ENCODE data around the gene PRRT1B.

DNA sequence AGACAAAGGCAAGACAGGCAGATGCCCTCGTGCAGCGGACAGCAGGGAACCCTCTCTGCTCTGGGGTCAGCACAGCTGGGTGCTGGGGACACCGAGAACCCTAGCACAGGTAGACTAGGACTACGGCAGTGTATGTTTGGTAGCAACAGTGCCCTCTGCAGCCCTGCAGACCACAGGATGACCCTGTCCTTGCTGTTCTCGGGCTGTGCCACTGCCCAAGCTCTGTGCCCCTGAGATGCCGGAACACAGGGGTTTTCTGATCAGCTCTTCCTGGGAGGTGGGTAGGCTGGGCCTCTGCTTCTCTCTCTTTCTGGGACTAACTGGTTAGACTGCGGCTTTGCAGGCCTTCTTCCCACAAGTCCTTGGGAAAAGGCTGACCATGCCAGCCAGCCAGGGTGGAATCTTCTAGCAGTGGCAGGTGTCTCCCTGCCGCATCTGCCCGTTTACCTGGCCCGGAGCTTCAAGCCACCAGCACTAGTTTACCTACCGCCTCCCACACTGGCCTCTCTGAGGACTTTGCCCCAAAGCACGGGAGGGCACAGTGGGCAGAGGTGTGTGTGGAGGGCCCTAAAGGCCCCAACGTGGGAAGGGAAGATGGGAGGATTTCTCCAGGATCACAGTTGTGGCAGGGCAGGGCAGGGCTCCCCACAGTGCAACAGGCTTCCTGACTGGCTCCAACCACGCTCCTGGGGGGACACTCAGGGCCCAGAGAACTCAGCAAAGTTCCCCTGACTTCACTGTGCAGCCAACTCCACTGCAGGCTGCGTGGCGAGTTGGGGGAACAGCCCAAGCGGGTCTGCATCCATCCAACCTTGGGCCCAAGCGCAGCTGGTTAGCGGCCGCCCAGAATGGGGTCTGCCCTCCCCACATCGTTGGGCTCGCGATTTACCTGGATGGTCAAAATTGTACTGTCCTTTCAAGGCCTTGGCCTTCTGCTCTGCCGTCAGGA, 15.5 kb upstream of the PRRT1B start:
- TF ChIP-seq, protein P1, sequence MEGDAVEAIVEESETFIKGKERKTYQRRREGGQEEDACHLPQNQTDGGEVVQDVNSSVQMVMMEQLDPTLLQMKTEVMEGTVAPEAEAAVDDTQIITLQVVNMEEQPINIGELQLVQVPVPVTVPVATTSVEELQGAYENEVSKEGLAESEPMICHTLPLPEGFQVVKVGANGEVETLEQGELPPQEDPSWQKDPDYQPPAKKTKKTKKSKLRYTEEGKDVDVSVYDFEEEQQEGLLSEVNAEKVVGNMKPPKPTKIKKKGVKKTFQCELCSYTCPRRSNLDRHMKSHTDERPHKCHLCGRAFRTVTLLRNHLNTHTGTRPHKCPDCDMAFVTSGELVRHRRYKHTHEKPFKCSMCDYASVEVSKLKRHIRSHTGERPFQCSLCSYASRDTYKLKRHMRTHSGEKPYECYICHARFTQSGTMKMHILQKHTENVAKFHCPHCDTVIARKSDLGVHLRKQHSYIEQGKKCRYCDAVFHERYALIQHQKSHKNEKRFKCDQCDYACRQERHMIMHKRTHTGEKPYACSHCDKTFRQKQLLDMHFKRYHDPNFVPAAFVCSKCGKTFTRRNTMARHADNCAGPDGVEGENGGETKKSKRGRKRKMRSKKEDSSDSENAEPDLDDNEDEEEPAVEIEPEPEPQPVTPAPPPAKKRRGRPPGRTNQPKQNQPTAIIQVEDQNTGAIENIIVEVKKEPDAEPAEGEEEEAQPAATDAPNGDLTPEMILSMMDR (IDR thresholded peaks at IDR 0.05) = no peak
- TF ChIP-seq EP300 (IDR thresholded peaks at IDR 0.05) = no peak
